22Rv1 (cell line): ENCODE data around the gene UGGT2.
"Not testable (repeated sequence)": the region's sequence is repeated elsewhere in the genome, so short reads cannot be mapped to it uniquely, and the experiment has no call there.

Experiments used
- H3K27ac ChIP-seq: fragments of 450-650 bp; 2 replicates; pipeline ENCODE4 v1.5.1; 2017
- CTCF ChIP-seq: fragments of 450-650 bp; IDR thresholded peaks from 2 replicates; pipeline ENCODE4 v1.5.1; 2017; ENCODE audit warnings: mild to moderate bottlenecking
- ZFX ChIP-seq: fragments of 450-650 bp; IDR thresholded peaks from 2 replicates; pipeline ENCODE4 v1.6.1; 2017; ENCODE audit warnings: antibody characterized with exemption, borderline replicate concordance

UGGT2 gene

GRCh38 chr13:96000069-96000468 is 53.1 kb downstream of the UGGT2 start:
- TF ChIP-seq CTCF (no peak), ZFX (no peak)

GRCh38 chr13:95987841-95988240 is 65.4 kb downstream of the UGGT2 start:
- no peak for TF ChIP-seq CTCF
- TF ChIP-seq ZFX, result no peak
- no peak overlapping the region for H3K27ac ChIP-seq

More at GRCh38 chr13:96000069-96000468, 53.1 kb downstream of the UGGT2 start:
- no peak overlapping the region for H3K27ac ChIP-seq

- H3K27ac ChIP-seq, result no peak overlapping the region
- TF ChIP-seq CTCF (no peak), ZFX (no peak)
Measured at GRCh38 chr13:95982144-95982543, 71.1 kb downstream of the UGGT2 start.

GRCh38 chr13:95972651-95973050 is 80.5 kb downstream of the UGGT2 start:
- not testable (repeated sequence) for H3K27ac ChIP-seq

- TF ChIP-seq CTCF, result no peak
- no peak for TF ChIP-seq ZFX
- no peak overlapping the region for H3K27ac ChIP-seq
Measured at GRCh38 chr13:95970878-95971277, 82.3 kb downstream of the UGGT2 start.

GRCh38 chr13:95968906-95969305 is 84.3 kb downstream of the UGGT2 start:
- no peak for TF ChIP-seq ZFX
- no peak for TF ChIP-seq CTCF
- no peak overlapping the region for H3K27ac ChIP-seq

DNA sequence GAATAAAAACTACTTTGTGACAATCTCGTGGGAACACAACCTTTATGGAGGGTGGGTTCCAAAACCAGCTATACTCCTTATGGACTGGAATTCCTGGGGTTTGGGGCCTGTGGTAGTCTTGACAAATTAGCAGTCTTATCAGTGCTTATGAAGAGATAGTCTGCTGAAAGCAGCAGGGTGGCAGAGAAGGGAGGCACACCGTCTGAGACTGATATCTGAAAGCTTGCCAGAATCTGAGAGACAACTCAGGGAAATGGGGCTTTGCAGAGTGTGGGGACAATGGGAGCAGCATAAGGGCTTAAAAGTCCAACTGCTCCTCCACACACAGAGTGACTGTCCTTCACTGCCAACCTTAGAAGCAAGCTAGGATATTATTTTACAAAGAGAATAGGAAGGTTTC is 95.9 kb downstream of the UGGT2 start:
- no peak for TF ChIP-seq CTCF
- TF ChIP-seq ZFX, result no peak
- H3K27ac ChIP-seq, result no peak overlapping the region

DNA sequence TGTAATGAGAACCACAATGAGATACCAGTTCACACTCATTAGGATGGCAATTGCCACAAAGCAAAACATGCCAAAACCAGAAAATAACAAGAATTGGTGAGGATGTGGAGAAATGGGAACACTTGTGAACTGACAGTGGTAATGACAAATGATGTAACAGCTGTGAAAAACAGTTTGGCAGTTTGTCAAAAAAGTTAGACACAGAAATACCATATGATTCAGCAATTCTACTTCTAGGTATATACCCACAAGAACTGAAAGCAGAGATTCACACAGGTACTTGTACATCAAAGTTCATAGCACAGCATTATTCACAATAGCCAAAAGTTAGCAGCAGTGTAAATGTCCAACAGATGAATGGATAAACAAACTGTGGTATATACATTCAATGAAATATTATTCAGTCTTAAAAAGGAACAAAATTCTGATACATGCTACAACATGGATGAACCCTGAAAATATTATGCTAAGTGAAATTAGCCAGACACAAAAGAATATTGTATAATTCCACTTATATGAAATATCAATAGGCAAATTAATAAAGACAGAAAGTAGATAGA is 96.5 kb downstream of the UGGT2 start:
- no peak for TF ChIP-seq CTCF
- H3K27ac ChIP-seq, result no peak overlapping the region
